HG03457 (cell line): ENCODE results near the gene LTV1.

ENCODE experiments used
- ATAC-seq: cut with Tn5 transposase; IDR thresholded peaks from one replicate; pipeline ENCODE4 v1.9.1; 2021; ENCODE audit warnings: moderate number of reproducible peaks; ENCODE audit not compliant: unreplicated experiment

The LTV1 gene

GRCh38 chr6:143884216-143884900, 41.2 kb downstream of the LTV1 start:
- no peak for ATAC-seq

- no peak for ATAC-seq
Observed at GRCh38 chr6:143885116-143885515, 42.0 kb downstream of the LTV1 start.

- ATAC-seq: no peak
Observed at GRCh38 chr6:143894655-143895054, 51.5 kb downstream of the LTV1 start.

- ATAC-seq: no peak
Observed at GRCh38 chr6:143896126-143896860, 53.2 kb downstream of the LTV1 start.

- ATAC-seq: no peak
Observed at GRCh38 chr6:143900358-143900757, 57.2 kb downstream of the LTV1 start.

GRCh38 chr6:143901885-143902750, 59.0 kb downstream of the LTV1 start:
- ATAC-seq: peak; percentile 98

- ATAC-seq: no peak
Observed at GRCh38 chr6:143902827-143903226, 59.7 kb downstream of the LTV1 start.

- ATAC-seq: no peak
Observed at GRCh38 chr6:143911028-143911427, 67.9 kb downstream of the LTV1 start.

GRCh38 chr6:143912671-143913070, 69.5 kb downstream of the LTV1 start:
- ATAC-seq: no peak
